SK-N-MC (cell line): Measurements from ENCODE around the gene EPB41L1.

Experiments
- EZH2 ChIP-seq: fragments of 200-600 bp; sonication (generic); IDR thresholded peaks from one replicate; pipeline ENCODE4 v1.6.1; 2017; ENCODE audit warnings: antibody characterized with exemption
- POLR2AphosphoS5 ChIP-seq: IDR thresholded peaks from 2 replicates; pipeline ENCODE4 v1.6.1; 2012; ENCODE audit warnings: mild to moderate bottlenecking, low read depth, low read length, borderline replicate concordance

DNA sequence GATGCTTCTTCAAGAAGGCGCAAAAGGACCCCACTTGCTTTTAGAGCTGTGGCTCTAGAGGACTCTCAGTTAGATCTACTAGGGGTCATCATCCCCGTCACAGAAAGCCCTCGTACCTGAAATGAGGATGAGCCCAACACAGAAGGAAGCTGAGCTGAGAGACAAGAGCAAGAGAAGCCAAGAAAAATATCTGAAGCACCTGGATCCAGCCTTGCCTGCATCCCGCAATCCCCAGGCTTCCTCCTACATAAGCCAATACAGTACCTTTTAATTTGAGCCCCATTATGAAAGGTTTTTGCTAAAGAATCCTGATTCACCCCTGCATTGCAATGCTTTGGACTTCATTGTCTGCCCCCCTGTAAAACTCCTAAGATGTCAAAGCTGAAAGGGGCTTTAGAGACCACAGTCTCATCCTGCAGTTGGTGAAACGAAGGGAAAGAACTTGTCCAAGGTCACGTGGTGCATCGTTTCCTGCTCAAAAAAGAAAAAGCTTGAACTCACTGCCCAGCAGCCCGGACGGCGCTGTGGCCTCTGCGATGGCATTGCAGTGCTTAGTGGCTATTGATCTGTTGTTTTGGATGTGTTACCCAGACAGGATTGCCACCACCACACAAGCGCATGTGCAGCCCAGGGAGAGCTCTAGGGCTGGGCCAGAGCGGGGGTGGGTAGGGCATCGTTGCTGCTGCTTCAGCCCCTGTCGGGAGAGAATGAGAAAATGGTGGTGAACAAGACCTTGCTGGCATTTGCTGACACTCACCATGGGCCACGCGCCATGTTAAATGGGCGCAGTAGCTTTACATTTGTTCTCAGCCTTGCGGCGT, 110.1 kb downstream of the EPB41L1 start:
- TF ChIP-seq EZH2, result no peak
- no peak for TF ChIP-seq POLR2AphosphoS5
